GM10847 (cell line): ENCODE results near the gene CIDEC.

Experiments used
- POLR2A ChIP-seq: IDR thresholded peaks from 2 replicates; pipeline ENCODE4 v1.6.1; 2011; ENCODE audit not compliant: insufficient read length; ENCODE audit errors: extremely low read depth

CIDEC gene

GRCh38 chr3:9884555-9885165 lies 4.6 kb upstream of the CIDEC start:
- no peak for TF ChIP-seq POLR2A

- TF ChIP-seq POLR2A: no peak
Measured at GRCh38 chr3:9883706-9884554, 3.9 kb upstream of the CIDEC start.

- no peak for TF ChIP-seq POLR2A
Measured at GRCh38 chr3:9881441-9881840, 1.4 kb upstream of the CIDEC start.

GRCh38 chr3:9878700-9879099 lies 1.4 kb downstream of the CIDEC start:
- no peak for TF ChIP-seq POLR2A

GRCh38 chr3:9876991-9877390 lies 3.1 kb downstream of the CIDEC start:
- no peak for TF ChIP-seq POLR2A

- no peak for TF ChIP-seq POLR2A
Measured at GRCh38 chr3:9875448-9875847, 4.6 kb downstream of the CIDEC start.

GRCh38 chr3:9870978-9871377 lies 9.1 kb downstream of the CIDEC start:
- no peak for TF ChIP-seq POLR2A

GRCh38 chr3:9869955-9870354 lies 10.1 kb downstream of the CIDEC start:
- no peak for TF ChIP-seq POLR2A

- TF ChIP-seq POLR2A: no peak
Measured at GRCh38 chr3:9867106-9867505, 12.9 kb downstream of the CIDEC start.

GRCh38 chr3:9866639-9867038 lies 13.4 kb downstream of the CIDEC start:
- TF ChIP-seq POLR2A: no peak

GRCh38 chr3:9864200-9864927 lies 15.7 kb downstream of the CIDEC start:
- no peak for TF ChIP-seq POLR2A

- TF ChIP-seq POLR2A: no peak
Measured at GRCh38 chr3:9863058-9863772, 16.8 kb downstream of the CIDEC start.

- TF ChIP-seq POLR2A: no peak
Measured at GRCh38 chr3:9862391-9863057, 17.5 kb downstream of the CIDEC start.

GRCh38 chr3:9861626-9862130 lies 18.4 kb downstream of the CIDEC start:
- TF ChIP-seq POLR2A: no peak

GRCh38 chr3:9861201-9861600 lies 18.9 kb downstream of the CIDEC start:
- no peak for TF ChIP-seq POLR2A
